Measurements from ENCODE around the gene BSCL2. TPM values are rescaled to one million over a fixed set of nuclear protein-coding genes. Genes with fewer than 3 reads are reported as not detected.
A peak's percentile ranks its signal among the peaks of the same experiment; 100 is the strongest.

BSCL2 gene
- total RNA-seq, 1 donor from 2014 or later = 23.7 TPM

GRCh38 chr11:62727165-62727871 lies 20.1 kb upstream of the BSCL2 start, which contains the start of gene HNRNPUL2:
TSS of gene HNRNPUL2 (minus strand) at chr11:62727457. CDS start at chr11:62727156, 301 bp downstream.
- no peak for TF ChIP-seq CTCF (IDR thresholded peaks at IDR 0.05; ENCODE audit: insufficient read depth, low read length, severe bottlenecking)
- no peak for FAIRE-seq
- Histone ChIP-seq H3K4me3 (ENCODE audit: low read depth, low read length) (peak within 1 kb of the TSS; percentile 92), H3K36me3 (ENCODE audit: control insufficient read depth, insufficient read depth, low read length) (peaks cover 10% of the 10 kb centered on the region), H3K27me3 (ENCODE audit: control insufficient read depth, insufficient read depth, low read length) (no peaks in the 10 kb centered on the region)
- peak; percentile 93 for DNase-seq (ENCODE audit: low read depth)

GRCh38 chr11:62726915-62727164 lies 19.6 kb upstream of the BSCL2 start:
- DNase-seq (ENCODE audit: low read depth) (no peak), FAIRE-seq (no peak)
- Histone ChIP-seq H3K4me3 (ENCODE audit: low read depth, low read length) (peak overlapping the region; percentile 92), H3K36me3 (ENCODE audit: control insufficient read depth, insufficient read depth, low read length) (peaks cover 15% of the 10 kb centered on the region), H3K27me3 (ENCODE audit: control insufficient read depth, insufficient read depth, low read length) (no peaks in the 10 kb centered on the region)
- no peak for TF ChIP-seq CTCF (IDR thresholded peaks at IDR 0.05; ENCODE audit: insufficient read depth, low read length, severe bottlenecking)

- Histone ChIP-seq H3K36me3 (ENCODE audit: control insufficient read depth, insufficient read depth, low read length) (peaks cover 19% of the 10 kb centered on the region), H3K4me3 (ENCODE audit: low read depth, low read length) (peak overlapping the region; percentile 92), H3K27me3 (ENCODE audit: control insufficient read depth, insufficient read depth, low read length) (no peaks in the 10 kb centered on the region)
- no peak for FAIRE-seq
- no peak for TF ChIP-seq CTCF (IDR thresholded peaks at IDR 0.05; ENCODE audit: insufficient read depth, low read length, severe bottlenecking)
- no peak for DNase-seq (ENCODE audit: low read depth)
Measured at GRCh38 chr11:62726156-62726914, 19.1 kb upstream of the BSCL2 start.

- peaks cover 24% of the 10 kb centered on the region for H3K36me3 ChIP-seq (ENCODE audit: control insufficient read depth, insufficient read depth, low read length)
- no peak for TF ChIP-seq CTCF (IDR thresholded peaks at IDR 0.05; ENCODE audit: insufficient read depth, low read length, severe bottlenecking)
- FAIRE-seq = no peak
- no peaks in the 10 kb centered on the region for H3K27me3 ChIP-seq (ENCODE audit: control insufficient read depth, insufficient read depth, low read length)
- peak; percentile 35 for DNase-seq (ENCODE audit: low read depth)
- peak overlapping the region; percentile 92 for H3K4me3 ChIP-seq (ENCODE audit: low read depth, low read length)
Measured at GRCh38 chr11:62725646-62726045, 18.4 kb upstream of the BSCL2 start.

GRCh38 chr11:62724171-62724570 lies 16.9 kb upstream of the BSCL2 start:
- Histone ChIP-seq H3K27me3 (ENCODE audit: control insufficient read depth, insufficient read depth, low read length) (no peaks in the 10 kb centered on the region), H3K36me3 (ENCODE audit: control insufficient read depth, insufficient read depth, low read length) (peaks cover 33% of the 10 kb centered on the region), H3K4me3 (ENCODE audit: low read depth, low read length) (no peak overlapping the region)
- FAIRE-seq = no peak
- DNase-seq (ENCODE audit: low read depth) = no peak
- TF ChIP-seq CTCF (IDR thresholded peaks at IDR 0.05; ENCODE audit: insufficient read depth, low read length, severe bottlenecking) = no peak

Measured in bronchial epithelial cell (primary cell).